Measurements from ENCODE around the gene CARMIL3.
"Not testable (repeated sequence)": the region's sequence is repeated elsewhere in the genome, so short reads cannot be mapped to it uniquely, and the experiment has no call there.

- TF ChIP-seq, protein P1, sequence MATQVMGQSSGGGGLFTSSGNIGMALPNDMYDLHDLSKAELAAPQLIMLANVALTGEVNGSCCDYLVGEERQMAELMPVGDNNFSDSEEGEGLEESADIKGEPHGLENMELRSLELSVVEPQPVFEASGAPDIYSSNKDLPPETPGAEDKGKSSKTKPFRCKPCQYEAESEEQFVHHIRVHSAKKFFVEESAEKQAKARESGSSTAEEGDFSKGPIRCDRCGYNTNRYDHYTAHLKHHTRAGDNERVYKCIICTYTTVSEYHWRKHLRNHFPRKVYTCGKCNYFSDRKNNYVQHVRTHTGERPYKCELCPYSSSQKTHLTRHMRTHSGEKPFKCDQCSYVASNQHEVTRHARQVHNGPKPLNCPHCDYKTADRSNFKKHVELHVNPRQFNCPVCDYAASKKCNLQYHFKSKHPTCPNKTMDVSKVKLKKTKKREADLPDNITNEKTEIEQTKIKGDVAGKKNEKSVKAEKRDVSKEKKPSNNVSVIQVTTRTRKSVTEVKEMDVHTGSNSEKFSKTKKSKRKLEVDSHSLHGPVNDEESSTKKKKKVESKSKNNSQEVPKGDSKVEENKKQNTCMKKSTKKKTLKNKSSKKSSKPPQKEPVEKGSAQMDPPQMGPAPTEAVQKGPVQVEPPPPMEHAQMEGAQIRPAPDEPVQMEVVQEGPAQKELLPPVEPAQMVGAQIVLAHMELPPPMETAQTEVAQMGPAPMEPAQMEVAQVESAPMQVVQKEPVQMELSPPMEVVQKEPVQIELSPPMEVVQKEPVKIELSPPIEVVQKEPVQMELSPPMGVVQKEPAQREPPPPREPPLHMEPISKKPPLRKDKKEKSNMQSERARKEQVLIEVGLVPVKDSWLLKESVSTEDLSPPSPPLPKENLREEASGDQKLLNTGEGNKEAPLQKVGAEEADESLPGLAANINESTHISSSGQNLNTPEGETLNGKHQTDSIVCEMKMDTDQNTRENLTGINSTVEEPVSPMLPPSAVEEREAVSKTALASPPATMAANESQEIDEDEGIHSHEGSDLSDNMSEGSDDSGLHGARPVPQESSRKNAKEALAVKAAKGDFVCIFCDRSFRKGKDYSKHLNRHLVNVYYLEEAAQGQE (IDR thresholded peaks at IDR 0.05; ENCODE audit: insufficient replicate concordance, low read depth), result not testable (repeated sequence)
- TF ChIP-seq, protein P2, sequence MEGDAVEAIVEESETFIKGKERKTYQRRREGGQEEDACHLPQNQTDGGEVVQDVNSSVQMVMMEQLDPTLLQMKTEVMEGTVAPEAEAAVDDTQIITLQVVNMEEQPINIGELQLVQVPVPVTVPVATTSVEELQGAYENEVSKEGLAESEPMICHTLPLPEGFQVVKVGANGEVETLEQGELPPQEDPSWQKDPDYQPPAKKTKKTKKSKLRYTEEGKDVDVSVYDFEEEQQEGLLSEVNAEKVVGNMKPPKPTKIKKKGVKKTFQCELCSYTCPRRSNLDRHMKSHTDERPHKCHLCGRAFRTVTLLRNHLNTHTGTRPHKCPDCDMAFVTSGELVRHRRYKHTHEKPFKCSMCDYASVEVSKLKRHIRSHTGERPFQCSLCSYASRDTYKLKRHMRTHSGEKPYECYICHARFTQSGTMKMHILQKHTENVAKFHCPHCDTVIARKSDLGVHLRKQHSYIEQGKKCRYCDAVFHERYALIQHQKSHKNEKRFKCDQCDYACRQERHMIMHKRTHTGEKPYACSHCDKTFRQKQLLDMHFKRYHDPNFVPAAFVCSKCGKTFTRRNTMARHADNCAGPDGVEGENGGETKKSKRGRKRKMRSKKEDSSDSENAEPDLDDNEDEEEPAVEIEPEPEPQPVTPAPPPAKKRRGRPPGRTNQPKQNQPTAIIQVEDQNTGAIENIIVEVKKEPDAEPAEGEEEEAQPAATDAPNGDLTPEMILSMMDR (IDR thresholded peaks at IDR 0.05; ENCODE audit: insufficient read depth, low read length), result not testable (repeated sequence)
- not testable (repeated sequence) for TF ChIP-seq GABPA (IDR thresholded peaks at IDR 0.05; ENCODE audit: low read depth); POLR2AphosphoS5 (IDR thresholded peaks at IDR 0.05; ENCODE audit: low read depth); SPI1 (IDR thresholded peaks at IDR 0.05; ENCODE audit: borderline replicate concordance, low read depth)
Observed at GRCh38 chr14:24035769-24036168, 16.0 kb upstream of the CARMIL3 start.
